BJ (cell line): ENCODE measurements around the gene ELP5. TPM values are rescaled to one million over a fixed set of nuclear protein-coding genes. Genes with fewer than 3 reads are reported as not detected.

Experiments used
- CTCF ChIA-PET: fragments of 350-600 bp; formaldehyde crosslinking; extraction: SDS; loops from one replicate; lab custom pipeline; 2021; ENCODE audit warnings: antibody characterized with exemption, inconsistent platforms; lab: Yijun Ruan, JAX
- POLR2A ChIA-PET: fragments of 300-600 bp; sonication (Branson Sonifier 250); formaldehyde crosslinking; extraction: SDS; loops from one replicate; lab custom pipeline; 2021; ENCODE audit warnings: antibody characterized with exemption; lab: Charles Lee
- DNase-seq: peaks from one replicate; pipeline ENCODE4 v3.0.0-alpha.2; 2011; ENCODE audit warnings: low read depth
- H3K27me3 ChIP-seq: 2 replicates; pipeline ENCODE4 v1.6.0; 2011; ENCODE audit warnings: low read length; ENCODE audit not compliant: control insufficient read depth, insufficient read depth
- H3K36me3 ChIP-seq: 2 replicates; pipeline ENCODE4 v1.5.1; 2011; ENCODE audit warnings: low read length; ENCODE audit not compliant: control insufficient read depth, insufficient read depth
- H3K4me3 ChIP-seq: 2 replicates; pipeline ENCODE4 v1.5.1; 2011; ENCODE audit warnings: low read depth, mild to moderate bottlenecking, control low read depth, low read length
- polyA minus RNA-seq: library from RNA; depleted of rRNA, polyadenylated mRNA; stranded (reverse); fragments of >200 nt; gene quantifications from 2 replicates; pipeline ENCODE4 v1.2.3, GENCODE V29; 2011; rRNA and poly(A)+ RNA removed
- polyA plus RNA-seq: library from polyadenylated mRNA; depleted of rRNA; stranded (reverse); fragments of >200 nt; gene quantifications from 2 replicates; pipeline ENCODE4 v1.2.3, GENCODE V29; 2011; rRNA removed
- TF ChIP-seq, protein P1 (sequence below): IDR thresholded peaks from 2 replicates; pipeline ENCODE4 v1.5.1; 2011; ENCODE audit warnings: low read depth, mild to moderate bottlenecking, control low read depth, inconsistent platforms, low read length, moderate library complexity; ENCODE audit not compliant: insufficient read depth

Gene ELP5, protein sequence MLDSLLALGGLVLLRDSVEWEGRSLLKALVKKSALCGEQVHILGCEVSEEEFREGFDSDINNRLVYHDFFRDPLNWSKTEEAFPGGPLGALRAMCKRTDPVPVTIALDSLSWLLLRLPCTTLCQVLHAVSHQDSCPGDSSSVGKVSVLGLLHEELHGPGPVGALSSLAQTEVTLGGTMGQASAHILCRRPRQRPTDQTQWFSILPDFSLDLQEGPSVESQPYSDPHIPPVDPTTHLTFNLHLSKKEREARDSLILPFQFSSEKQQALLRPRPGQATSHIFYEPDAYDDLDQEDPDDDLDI
- polyA plus RNA-seq (29.8 and 35.6 TPM in 2 replicates), polyA minus RNA-seq (20.5 and 38.1 TPM in 2 replicates)

DNA sequence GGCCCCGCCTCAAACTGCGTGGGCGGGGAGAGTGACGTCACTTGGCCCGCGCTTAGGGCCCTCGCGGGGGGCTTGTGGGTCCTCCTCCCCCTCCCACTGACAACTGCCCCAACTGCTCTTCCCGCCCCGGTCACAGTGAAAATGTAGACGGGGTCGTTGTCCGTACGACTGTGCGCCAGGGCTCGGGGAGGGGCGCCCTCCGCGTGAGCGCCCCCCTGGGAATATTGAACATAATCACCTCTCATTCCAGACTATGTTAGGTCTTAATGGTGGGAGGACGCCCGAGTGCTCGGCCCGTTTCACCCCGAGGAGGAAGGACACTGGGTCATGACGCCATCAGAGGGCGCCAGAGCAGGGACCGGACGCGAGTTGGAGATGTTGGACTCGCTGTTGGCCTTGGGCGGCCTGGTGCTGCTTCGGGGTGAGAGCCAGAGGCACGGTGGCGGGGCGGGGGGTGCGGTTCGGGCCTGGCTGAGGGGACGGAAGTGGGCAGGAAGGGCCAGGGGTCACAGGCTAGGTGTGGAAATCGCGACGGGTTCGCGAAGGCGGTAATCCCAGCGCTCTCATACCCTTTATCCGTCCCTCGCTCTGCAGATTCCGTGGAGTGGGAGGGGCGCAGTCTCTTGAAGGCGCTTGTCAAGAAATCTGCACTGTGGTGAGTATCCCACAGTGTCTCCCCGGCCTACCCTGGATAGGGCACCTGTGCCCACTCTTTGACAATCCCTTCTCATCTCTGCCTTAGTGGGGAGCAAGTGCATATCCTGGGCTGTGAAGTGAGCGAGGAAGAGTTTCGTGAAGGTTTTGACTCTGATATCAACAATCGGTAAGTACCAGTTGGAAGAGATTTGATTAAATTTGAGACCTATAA lies at the start of gene ELP5:
TSS of gene ELP5 (plus strand) at position 40 of the 868 bp plus-strand sequence. CDS start at position 376, 336 bp downstream.
- CTCF ChIA-PET: interaction anchor here (0.7 to 1.0 kb wide), 2 partner anchors 18 to 44 kb away, joined by 3 read pairs; partner anchors contain the start of gene DVL2
- H3K36me3 ChIP-seq: peaks cover 9% of the 10 kb centered on the region; the same call in 1 of the 2 replicates
- POLR2A ChIA-PET: interaction anchor here (1.0 kb wide), 2 partner anchors 10 to 35 kb away, joined by 4 to 6 read pairs; partner anchors contain the start of gene GABARAP
- TF ChIP-seq, protein P1, sequence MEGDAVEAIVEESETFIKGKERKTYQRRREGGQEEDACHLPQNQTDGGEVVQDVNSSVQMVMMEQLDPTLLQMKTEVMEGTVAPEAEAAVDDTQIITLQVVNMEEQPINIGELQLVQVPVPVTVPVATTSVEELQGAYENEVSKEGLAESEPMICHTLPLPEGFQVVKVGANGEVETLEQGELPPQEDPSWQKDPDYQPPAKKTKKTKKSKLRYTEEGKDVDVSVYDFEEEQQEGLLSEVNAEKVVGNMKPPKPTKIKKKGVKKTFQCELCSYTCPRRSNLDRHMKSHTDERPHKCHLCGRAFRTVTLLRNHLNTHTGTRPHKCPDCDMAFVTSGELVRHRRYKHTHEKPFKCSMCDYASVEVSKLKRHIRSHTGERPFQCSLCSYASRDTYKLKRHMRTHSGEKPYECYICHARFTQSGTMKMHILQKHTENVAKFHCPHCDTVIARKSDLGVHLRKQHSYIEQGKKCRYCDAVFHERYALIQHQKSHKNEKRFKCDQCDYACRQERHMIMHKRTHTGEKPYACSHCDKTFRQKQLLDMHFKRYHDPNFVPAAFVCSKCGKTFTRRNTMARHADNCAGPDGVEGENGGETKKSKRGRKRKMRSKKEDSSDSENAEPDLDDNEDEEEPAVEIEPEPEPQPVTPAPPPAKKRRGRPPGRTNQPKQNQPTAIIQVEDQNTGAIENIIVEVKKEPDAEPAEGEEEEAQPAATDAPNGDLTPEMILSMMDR: no peak; the same call in 1 of the 2 replicates
- peak within 1 kb of the TSS; percentile 78 for H3K4me3 ChIP-seq
- H3K27me3 ChIP-seq: no peaks in the 10 kb centered on the region
- peak; percentile 57 for DNase-seq

DNA sequence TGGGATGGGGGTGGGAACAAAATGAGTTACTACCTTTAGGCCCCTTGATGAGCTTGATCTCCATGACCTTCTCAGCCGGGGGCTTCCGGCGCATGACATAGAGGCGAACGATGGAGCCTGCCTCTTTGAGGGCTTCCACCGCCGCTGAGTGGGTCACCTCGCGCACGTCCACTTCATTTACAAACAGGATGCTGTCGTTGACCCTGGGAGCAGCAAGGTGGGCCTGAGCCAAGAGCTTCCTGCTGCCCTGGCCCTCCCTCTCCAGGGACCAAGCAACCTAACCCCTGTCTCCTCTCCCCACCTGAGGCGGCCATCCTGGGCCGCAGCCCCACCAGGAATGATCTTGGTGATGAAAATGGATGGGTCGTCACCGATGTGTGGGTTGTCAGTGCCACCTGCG lies 48.6 kb upstream of the ELP5 start:
- ChIA-PET POLR2A (no interaction called here), CTCF (interaction anchor here (0.5 to 1.0 kb wide), 3 partner anchors 10 to 157 kb away, joined by 3 to 4 read pairs (median 3); no protein-coding TSS in a partner anchor)
- no peak for DNase-seq
- no peak overlapping the region for H3K4me3 ChIP-seq
- TF ChIP-seq, protein P1: no peak
- peaks cover 13% of the 10 kb centered on the region for H3K36me3 ChIP-seq
- no peaks in the 10 kb centered on the region for H3K27me3 ChIP-seq

DNA sequence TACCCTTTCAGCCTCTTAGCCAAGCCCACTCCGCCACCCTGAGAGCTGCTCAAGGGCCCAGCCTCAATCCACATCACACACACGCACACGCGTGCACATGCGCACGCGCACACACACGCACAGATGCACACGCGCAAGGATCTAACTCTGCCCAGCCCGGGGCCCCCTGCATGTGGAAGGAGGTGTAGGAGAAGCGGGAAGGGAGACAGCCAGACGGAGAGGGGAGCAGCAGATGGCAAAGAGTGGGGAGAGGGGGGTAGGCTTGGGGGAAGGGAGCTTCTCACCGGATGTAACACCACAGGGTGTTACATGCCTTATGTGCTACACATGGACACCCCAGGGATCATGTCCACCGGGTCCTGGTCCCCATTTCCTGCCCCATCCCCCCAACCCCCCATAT lies 47.7 kb upstream of the ELP5 start:
- TF ChIP-seq, protein P1: no peak
- CTCF ChIA-PET: no interaction called here
- H3K36me3 ChIP-seq: peaks cover 13% of the 10 kb centered on the region
- peak overlapping the region; percentile 33 for H3K4me3 ChIP-seq
- POLR2A ChIA-PET: no interaction called here
- H3K27me3 ChIP-seq: no peaks in the 10 kb centered on the region
- no peak for DNase-seq

DNA sequence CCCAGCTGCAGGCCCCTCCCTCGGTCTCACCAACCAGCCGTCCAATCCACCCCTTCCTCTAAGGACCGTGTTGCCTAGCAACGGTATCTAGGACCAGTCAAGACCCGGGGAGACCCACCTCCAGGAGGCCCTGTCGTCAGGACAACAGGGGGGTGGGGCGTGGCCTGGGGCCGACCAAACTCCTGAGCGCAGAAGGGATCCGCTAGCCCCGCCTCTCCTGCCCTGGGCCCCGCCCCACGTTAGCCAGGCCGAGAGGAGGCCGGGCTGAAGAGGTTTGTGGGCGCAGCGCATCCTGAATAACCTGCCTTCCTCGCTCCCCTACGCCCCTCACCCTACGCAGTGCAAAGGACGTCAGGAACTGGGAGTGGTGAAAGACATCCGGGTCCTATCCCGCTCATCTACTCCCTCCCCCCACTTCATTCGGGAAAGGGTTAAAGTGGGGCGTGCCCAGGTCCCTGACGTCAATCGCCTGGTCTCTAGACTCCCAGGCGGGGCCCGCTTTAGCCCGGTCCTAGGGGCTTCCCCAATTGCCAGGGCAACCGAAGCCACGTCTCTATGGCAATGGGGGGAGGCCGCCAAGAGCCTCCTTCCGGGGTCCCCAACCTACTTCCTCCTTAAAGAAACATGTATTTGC lies 47.1 kb upstream of the ELP5 start:
- Histone ChIP-seq H3K27me3 (no peaks in the 10 kb centered on the region), H3K36me3 (peaks cover 13% of the 10 kb centered on the region), H3K4me3 (peak overlapping the region; percentile 33)
- TF ChIP-seq, protein P1: no peak
- POLR2A ChIA-PET: no interaction called here
- no peak for DNase-seq
- CTCF ChIA-PET: no interaction called here
